Right atrium auricular region (tissue), 2 donors: Measurements from ENCODE around the gene INHBB. TPM values are rescaled to one million over a fixed set of nuclear protein-coding genes. Genes with fewer than 3 reads are reported as not detected.

Experiments
- DNase-seq: peaks from one replicate; pipeline ENCODE4 v3.0.0-alpha.2; 2019; ENCODE audit warnings: low spot score
- H3K27ac ChIP-seq, 2 donors: fragments of 200-600 bp; sonication (generic); 1 replicate in 1 of 2; 2 replicates in 1 of 2; pipeline ENCODE4 v1.5.1; 2016 to 2019
- H3K27me3 ChIP-seq, 2 donors: fragments of 200-600 bp; sonication (generic); one replicate each; pipeline versions ENCODE4 v1.5.1 to v1.6.0; 2017 to 2019
- H3K36me3 ChIP-seq: fragments of 200-600 bp; sonication (generic); one replicate; pipeline ENCODE4 v1.5.1; 2016
- H3K4me1 ChIP-seq, 2 donors: fragments of 200-600 bp; sonication (generic); one replicate each; pipeline versions ENCODE4 v1.5.1 to v1.6.0; 2017 to 2019
- H3K4me3 ChIP-seq, 2 donors: fragments of 200-600 bp; sonication (generic); 1 replicate in 1 of 2; 2 replicates in 1 of 2; pipeline ENCODE4 v1.5.1; 2017 to 2019; ENCODE audit warnings: mild to moderate bottlenecking in 1 of 2, moderate library complexity in 1 of 2
- H3K9me3 ChIP-seq, 2 donors: fragments of 200-600 bp; sonication (generic); one replicate each; pipeline ENCODE4 v1.5.1; 2019
- total RNA-seq, 2 donors: library from RNA; depleted of rRNA; stranded (reverse); fragments of >200 nt; gene quantifications; one replicate each; pipeline ENCODE4 v1.1.0, GENCODE V29; 2016
- TF ChIP-seq, protein P1 (sequence below), 2 donors: fragments of 200-600 bp; sonication (generic); IDR thresholded peaks; one replicate each; pipeline ENCODE4 v1.5.1; 2019; ENCODE audit warnings: antibody characterized with exemption in 2 of 2

The INHBB gene
- total RNA-seq, 2 donors from 2014 or later = 0.74 to 5.9 TPM

DNA sequence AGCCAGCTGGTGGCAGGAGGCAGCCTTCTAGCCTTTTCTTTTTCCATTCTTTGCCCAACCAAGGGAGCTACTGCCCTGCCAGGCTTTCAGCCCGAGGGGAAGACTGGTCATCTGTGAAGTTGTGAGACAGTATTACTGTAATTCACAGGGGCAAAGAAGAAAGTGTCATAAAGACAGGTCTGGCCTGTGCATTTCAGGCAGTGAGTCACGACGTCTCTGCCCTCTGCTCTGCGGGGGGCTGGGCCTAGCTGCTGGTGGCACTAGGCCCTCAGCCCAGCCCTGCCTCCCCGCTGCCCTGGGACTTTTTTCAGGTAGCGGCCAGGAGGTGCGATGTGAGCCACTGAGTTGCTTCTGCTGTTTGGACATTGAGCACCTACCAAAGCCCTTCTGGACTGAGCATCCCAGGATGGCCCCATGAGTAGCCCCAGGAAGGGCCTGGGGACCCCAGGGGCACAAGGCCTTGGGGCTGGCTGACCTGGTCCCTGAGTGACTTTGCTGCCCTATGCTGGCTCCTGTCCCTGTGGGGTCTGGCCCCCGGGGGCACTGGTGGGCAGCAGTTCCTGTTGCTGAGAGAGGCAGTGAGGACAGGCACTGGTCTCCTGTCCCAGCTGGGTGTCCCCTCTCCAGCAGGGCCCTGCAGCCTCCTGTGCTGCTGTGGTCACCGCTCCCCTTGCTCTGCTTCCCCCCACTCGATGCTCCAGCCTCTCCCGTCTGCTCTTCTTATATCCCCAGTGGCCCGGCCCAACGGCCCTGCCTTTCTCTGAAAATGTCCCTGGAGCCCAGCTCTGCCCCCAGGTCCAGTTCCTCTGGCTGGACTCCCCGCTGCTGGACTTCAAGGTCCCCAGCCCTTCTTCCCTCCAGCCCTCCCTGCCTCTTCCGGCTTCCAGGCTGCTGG, 7.0 kb downstream of the INHBB start:
- Histone ChIP-seq H3K27ac (no peak overlapping the region), H3K36me3 (no peaks in the 10 kb centered on the region), H3K4me3 (no peak overlapping the region), H3K4me1 (no peaks in the 10 kb centered on the region), H3K27me3 (no peaks in the 10 kb centered on the region), H3K9me3 (no peaks in the 10 kb centered on the region)
- TF ChIP-seq, protein P1, sequence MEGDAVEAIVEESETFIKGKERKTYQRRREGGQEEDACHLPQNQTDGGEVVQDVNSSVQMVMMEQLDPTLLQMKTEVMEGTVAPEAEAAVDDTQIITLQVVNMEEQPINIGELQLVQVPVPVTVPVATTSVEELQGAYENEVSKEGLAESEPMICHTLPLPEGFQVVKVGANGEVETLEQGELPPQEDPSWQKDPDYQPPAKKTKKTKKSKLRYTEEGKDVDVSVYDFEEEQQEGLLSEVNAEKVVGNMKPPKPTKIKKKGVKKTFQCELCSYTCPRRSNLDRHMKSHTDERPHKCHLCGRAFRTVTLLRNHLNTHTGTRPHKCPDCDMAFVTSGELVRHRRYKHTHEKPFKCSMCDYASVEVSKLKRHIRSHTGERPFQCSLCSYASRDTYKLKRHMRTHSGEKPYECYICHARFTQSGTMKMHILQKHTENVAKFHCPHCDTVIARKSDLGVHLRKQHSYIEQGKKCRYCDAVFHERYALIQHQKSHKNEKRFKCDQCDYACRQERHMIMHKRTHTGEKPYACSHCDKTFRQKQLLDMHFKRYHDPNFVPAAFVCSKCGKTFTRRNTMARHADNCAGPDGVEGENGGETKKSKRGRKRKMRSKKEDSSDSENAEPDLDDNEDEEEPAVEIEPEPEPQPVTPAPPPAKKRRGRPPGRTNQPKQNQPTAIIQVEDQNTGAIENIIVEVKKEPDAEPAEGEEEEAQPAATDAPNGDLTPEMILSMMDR (IDR thresholded peaks at IDR 0.05) = no peak
- no peak for DNase-seq

DNA sequence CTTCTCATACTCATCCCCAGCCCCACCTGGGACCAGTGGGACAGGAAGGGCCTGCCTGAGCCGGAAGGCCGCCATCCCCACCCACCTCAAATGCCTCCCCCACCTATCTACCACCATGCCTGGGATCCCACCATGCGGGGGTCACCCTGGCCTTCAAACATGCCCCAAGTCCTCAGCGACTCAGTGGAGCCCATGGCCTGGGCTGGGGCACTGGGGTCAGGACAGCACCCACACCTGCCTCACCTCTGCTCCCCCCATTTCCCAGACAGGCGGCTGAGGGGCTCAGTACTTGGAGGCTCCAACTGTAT, 7.6 kb downstream of the INHBB start:
- Histone ChIP-seq H3K36me3 (no peaks in the 10 kb centered on the region), H3K9me3 (no peaks in the 10 kb centered on the region), H3K27me3 (no peaks in the 10 kb centered on the region), H3K4me1 (no peaks in the 10 kb centered on the region), H3K27ac (no peak overlapping the region), H3K4me3 (no peak overlapping the region)
- no peak for DNase-seq
- TF ChIP-seq, protein P1 (IDR thresholded peaks at IDR 0.05) = no peak

DNA sequence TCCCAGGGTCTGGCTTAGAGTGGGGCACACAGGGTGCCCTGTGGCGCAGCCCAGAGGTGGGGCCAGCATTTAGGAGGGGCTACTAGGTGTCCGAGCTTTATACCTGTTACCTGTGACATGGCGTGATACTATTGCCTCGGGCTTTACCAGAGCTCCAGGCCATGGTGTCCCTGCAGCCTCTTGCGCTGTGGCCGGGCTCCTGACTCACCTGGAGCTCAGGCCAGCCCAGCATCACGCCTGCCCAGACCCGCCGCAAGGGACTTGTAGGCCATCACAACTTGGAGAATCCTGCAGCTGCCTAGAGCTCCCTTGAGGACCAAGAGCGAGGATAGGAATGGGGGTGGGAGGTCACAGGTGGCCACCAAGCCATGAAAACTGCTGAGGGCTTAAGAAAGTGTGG, 8.0 kb downstream of the INHBB start:
- H3K27me3 ChIP-seq = no peaks in the 10 kb centered on the region
- no peak for DNase-seq
- no peak overlapping the region for H3K27ac ChIP-seq
- no peaks in the 10 kb centered on the region for H3K4me1 ChIP-seq
- TF ChIP-seq, protein P1 (IDR thresholded peaks at IDR 0.05) = no peak
- H3K9me3 ChIP-seq = no peaks in the 10 kb centered on the region
- no peak overlapping the region for H3K4me3 ChIP-seq
- H3K36me3 ChIP-seq = no peaks in the 10 kb centered on the region

DNA sequence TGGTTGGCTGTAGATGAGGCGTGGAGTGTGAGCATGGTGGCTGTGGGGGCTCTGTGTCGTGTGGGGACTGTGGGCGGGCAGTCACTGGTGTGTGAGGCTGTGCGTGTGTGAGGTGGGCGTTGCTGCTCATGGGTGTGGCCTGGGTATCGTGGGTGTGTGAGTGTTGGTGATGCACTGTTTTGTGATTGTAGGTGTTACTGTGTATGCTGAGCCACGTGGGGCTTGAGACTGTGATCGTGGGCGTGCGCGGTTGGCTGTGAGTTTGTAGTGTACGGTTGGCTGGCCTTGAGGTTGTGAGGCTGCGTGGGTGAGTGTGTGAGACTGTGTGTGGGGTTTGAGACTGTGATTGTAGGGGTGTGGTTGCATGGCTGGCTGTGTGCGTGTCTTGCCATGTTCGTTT, 8.5 kb downstream of the INHBB start:
- no peaks in the 10 kb centered on the region for H3K27me3 ChIP-seq
- DNase-seq = no peak
- no peak overlapping the region for H3K27ac ChIP-seq
- no peaks in the 10 kb centered on the region for H3K36me3 ChIP-seq
- TF ChIP-seq, protein P1 (IDR thresholded peaks at IDR 0.05) = no peak
- no peak overlapping the region for H3K4me3 ChIP-seq
- no peaks in the 10 kb centered on the region for H3K4me1 ChIP-seq
- H3K9me3 ChIP-seq = no peaks in the 10 kb centered on the region

DNA sequence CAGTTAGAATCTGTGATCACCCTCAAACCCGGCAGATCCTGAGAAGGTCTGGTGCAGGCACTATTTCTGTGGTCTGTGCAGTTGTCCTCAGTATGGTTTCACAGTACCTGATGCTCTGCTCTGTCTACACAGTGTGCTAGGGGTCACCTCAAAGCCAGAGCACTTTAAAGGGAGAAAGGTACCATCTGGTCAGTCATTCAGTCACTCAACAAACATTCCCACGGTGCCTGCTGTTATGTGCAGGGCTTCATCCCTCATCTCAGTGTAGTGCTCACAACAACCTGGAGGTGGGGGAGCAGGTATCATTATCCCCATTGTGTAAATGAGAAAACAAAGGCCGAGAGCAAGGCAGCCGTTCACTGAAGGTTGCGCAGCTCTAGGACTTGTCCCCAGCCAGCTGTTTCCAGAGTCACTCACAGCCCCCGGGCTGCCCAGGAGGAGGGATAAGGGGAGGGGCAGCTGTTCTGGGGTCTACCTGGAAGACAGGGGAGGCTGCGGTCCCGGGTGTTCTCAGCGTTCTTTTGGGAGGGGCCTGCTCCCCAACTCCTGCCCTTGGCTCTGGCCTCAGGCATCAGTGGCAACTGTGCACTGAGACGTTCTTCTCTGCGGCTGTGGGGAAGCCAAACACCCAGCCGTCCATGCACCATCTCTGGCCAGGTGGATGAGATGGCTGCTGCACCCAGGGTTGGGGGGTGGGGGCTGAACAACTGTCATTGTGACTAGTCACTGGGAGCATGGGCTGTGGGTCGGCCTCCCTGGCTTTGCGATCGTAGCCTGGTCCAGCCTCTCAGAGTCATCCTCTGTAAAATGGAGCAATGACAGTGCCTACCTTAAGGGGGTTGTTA, 9.2 kb downstream of the INHBB start:
- Histone ChIP-seq H3K27ac (no peak overlapping the region), H3K4me1 (no peaks in the 10 kb centered on the region), H3K4me3 (no peak overlapping the region), H3K36me3 (no peaks in the 10 kb centered on the region), H3K27me3 (no peaks in the 10 kb centered on the region), H3K9me3 (no peaks in the 10 kb centered on the region)
- no peak for DNase-seq
- TF ChIP-seq, protein P1 (IDR thresholded peaks at IDR 0.05) = no peak
